Activated CD4-positive, alpha-beta memory T cell treated with anti-CD3 and anti-CD28 coated beads for 36 hours (primary cell): ENCODE data around the gene ACTR6. TPM values are rescaled to one million over a fixed set of nuclear protein-coding genes. Genes with fewer than 3 reads are reported as not detected.

Experiments
- CTCF ChIA-PET: fragments of 350-600 bp; sonication (Branson Sonifier 250); formaldehyde crosslinking; loops from one replicate; lab custom pipeline; 2021; ENCODE audit warnings: antibody characterized with exemption, inconsistent platforms; lab: Charles Lee
- POLR2A ChIA-PET: fragments of 350-600 bp; sonication (Branson Sonifier 250); formaldehyde crosslinking; loops from one replicate; lab custom pipeline; 2021; ENCODE audit warnings: antibody characterized with exemption; lab: Charles Lee
- DNase-seq: peaks from one replicate; pipeline ENCODE4 v3.0.0-alpha.2; 2020
- H3K27ac Mint-ChIP-seq: one replicate; pipeline ENCODE4 v1.8.0; 2021; ENCODE audit warnings: mixed read lengths
- H3K27me3 Mint-ChIP-seq: one replicate; pipeline ENCODE4 v1.8.0; 2021; ENCODE audit warnings: mixed read lengths
- H3K36me3 Mint-ChIP-seq: one replicate; pipeline ENCODE4 v1.8.0; 2021; ENCODE audit warnings: mixed read lengths
- H3K4me1 Mint-ChIP-seq: one replicate; pipeline ENCODE4 v1.8.0; 2021; ENCODE audit warnings: low read depth, mixed read lengths
- H3K4me3 Mint-ChIP-seq: one replicate; pipeline ENCODE4 v1.8.0; 2021; ENCODE audit warnings: mild to moderate bottlenecking, mixed read lengths
- H3K9me3 Mint-ChIP-seq: one replicate; pipeline ENCODE4 v1.8.0; 2021; ENCODE audit warnings: mixed read lengths
- intact Hi-C: fragments of 100-400 bp; cut with micrococcal nuclease; formaldehyde crosslinking; loops from one replicate; pipeline ENCODE4 v1.15.1; 2023
- total RNA-seq, 2 experiments: library from RNA; stranded (reverse); gene quantifications; one replicate each; pipeline ENCODE4 v1.2.3, GENCODE V29; 2021

Gene ACTR6
- 10 to 100 TPM; 58.3 to 60.3 TPM for total RNA-seq

DNA sequence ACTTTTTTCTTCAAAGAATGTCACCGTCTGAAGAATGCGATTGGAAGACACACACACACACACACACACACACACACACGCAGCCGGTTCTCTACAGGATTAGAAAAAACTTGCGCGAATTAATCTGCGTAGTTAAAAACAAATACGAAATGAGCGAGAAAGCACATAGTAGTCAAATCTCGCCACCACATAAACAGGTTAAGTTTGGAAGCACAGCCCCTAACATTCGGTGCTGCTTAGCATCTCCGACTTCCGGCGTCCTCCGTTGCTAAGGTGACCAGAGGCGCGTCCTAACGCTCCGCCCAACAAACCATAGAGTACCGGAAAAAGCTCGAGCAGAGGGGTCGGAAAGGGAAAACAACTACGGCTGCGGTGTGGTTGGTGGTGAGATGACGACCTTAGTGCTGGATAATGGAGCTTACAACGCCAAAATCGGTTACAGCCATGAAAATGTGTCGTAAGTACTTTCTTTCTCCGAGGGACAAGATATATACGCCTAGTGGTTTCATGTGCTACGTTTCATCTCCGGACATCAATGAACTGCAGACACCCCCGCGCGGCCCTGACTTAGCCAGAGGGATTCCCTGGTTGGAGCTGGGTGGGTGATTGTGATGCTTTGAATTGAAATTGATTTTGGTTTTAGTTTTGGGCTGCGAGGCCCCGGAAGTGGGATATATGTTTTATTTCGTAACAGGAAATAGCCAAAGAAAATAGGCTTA, at the start of gene ACTR6:
Gene ACTR6 (plus strand): TSS at position 353 of the 719 bp plus-strand sequence. CDS start 37 bp downstream, at position 390.
- intact Hi-C loops = loop anchor here (1.0 to 5.0 kb wide), 5 partner anchors 36 to 1683 kb away; partner anchors contain the start of genes DEPDC4, SCYL2 and TMPO

DNA sequence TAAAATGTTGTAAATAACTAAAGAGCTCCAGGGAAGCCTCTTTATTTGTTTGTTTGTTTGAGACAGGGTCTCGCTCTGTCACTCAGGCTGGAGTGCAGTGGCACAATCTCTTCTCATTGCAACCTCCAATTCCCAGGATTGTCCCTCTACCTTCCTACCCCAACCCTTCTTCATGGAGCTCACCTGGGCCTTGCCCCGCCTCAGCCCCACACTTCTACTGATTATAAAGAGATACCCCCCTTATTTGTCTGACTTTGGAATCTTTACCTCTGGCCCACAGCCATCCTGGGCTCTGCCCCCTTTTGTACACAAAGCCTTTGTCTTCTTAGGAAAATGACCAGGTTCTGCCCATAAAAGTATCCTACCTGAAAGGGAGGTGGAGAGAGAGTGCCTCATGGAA, 48.8 kb upstream of the ACTR6 start:
- POLR2A ChIA-PET = no interaction called here
- H3K9me3 Mint-ChIP-seq = no peaks in the 10 kb centered on the region
- no peaks in the 10 kb centered on the region for H3K36me3 Mint-ChIP-seq
- CTCF ChIA-PET = interaction anchor here (1.4 kb wide), 1 partner anchor 13 kb away, joined by 3 read pairs; no protein-coding TSS in a partner anchor
- no peak for DNase-seq
- peaks cover 4% of the 10 kb centered on the region for H3K4me1 Mint-ChIP-seq
- H3K27ac Mint-ChIP-seq = no peak overlapping the region
- H3K4me3 Mint-ChIP-seq = no peak overlapping the region
- no peaks in the 10 kb centered on the region for H3K27me3 Mint-ChIP-seq
- intact Hi-C loops = no loop called here

More for the DNA sequence above, at the start of gene ACTR6:
- Mint-ChIP-seq H3K4me1 (peaks cover 27% of the 10 kb centered on the region), H3K27me3 (no peaks in the 10 kb centered on the region), H3K27ac (peak within 1 kb of the TSS; percentile 99), H3K36me3 (peaks cover 7% of the 10 kb centered on the region), H3K4me3 (peak within 1 kb of the TSS; percentile 96), H3K9me3 (no peaks in the 10 kb centered on the region)
- CTCF ChIA-PET = interaction anchor here (0.5 to 1.8 kb wide), 5 partner anchors 35 to 66 kb away, joined by 4 to 8 read pairs (median 5); partner anchors contain the start of genes DEPDC4 and SCYL2
- POLR2A ChIA-PET = interaction anchor here (0.6 to 1.5 kb wide), 5 partner anchors 14 to 100 kb away, joined by 3 to 17 read pairs (median 3); partner anchors contain the start of genes DEPDC4 and SCYL2
- peak; percentile 98 for DNase-seq

DNA sequence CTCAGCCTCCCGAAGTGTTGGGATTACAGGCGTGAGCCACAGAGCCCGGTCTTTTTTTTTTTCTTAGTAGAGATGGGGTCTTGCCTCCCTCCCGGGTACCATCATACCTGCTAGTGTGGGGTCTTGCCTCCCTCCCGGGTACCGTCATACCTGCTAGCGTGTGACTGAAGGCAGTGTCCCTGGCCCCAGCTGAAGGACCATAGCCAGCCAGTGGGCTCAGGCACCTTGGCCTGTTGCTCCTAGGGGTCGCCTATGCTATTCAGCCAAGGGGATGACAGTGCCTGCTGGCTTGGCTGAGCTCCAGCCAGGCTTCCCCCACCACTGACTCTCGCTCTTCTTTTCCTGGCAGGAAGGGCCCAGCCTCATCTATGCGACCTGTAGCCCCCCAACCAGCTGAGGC, 47.5 kb upstream of the ACTR6 start:
- Mint-ChIP-seq H3K9me3 (no peaks in the 10 kb centered on the region), H3K4me1 (peaks cover 4% of the 10 kb centered on the region), H3K27me3 (no peaks in the 10 kb centered on the region), H3K36me3 (no peaks in the 10 kb centered on the region), H3K4me3 (no peak overlapping the region), H3K27ac (no peak overlapping the region)
- POLR2A ChIA-PET = no interaction called here
- intact Hi-C loops = no loop called here
- DNase-seq = no peak
- CTCF ChIA-PET = interaction anchor here (0.6 to 4.8 kb wide), 4 partner anchors 8 to 45 kb away, joined by 3 to 38 read pairs (median 4); no protein-coding TSS in a partner anchor

DNA sequence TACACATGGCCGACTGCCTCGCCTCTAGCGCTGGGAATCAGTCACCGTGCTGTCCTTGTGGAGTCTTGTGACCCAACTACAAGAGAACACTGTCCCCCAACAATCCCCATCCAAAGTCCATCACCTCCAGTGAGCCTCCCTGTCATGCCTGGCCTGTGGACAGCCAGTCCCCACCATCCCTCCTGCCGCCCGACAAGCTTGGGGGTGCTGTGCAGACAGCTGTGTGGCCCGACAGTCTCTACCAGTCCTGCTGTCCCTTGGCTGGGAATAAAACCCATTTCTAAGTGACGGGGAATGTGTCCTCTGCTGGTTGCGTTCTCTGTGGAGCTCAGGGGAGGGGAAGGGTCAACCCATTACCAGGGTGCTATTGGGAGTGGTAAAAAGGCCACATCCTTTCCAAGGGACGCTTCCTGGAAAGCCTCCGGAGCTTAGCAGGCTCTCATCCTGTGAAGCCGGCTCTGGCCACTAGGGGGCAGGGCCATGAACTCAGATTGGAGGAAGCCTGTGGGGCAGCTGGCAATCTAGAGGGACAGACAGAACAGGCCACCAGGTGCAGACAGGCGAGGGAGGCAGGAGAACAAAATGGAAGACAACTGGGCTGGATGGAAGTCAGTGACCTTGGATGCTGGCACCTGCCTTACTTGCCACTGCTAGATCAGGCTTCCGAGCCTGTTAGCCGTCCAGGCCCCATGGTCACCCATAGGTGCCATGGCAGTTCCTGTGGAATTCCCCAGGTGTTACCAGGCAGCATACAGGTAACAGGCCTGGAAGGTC, 46.0 kb upstream of the ACTR6 start:
- CTCF ChIA-PET = interaction anchor here (0.6 to 4.8 kb wide), 34 partner anchors 9 to 399 kb away, joined by 3 to 38 read pairs (median 4); partner anchors contain the start of genes ACTR6, DEPDC4 and SCYL2

DNA sequence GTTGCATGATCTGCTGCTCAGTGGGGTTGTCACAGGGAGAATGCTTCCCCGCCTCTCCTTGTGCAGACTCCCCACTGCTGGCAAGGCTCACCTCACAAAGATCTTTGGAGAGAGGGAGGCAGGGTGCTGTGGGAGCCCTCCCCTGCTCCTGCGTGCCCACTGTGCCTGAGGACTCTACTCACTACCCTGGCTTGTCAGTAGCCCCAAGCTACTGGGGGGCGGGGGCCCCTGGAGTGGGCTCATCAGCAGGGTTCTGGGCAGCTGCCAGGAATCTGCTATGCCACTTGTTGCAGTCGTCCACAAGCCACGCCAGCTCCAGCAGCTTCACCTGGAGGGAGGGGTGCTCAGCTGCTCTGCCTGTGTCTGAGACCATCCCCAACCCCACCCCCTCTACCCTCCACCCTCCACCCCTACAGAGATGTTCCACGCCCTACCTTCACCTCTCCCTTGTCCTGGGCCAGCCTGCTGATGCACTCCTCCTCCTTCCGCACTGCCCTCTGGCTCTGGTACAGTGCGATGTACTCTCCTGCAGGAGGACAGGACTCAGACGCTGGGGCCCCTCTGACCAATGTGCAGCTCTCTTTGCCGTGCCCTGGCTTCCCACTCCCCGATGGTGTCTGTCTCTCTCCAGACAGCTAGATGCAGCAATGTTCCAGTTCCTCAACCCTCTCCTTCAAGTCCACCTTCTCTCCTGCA, 43.7 kb upstream of the ACTR6 start:
- H3K27me3 Mint-ChIP-seq = no peaks in the 10 kb centered on the region
- ChIA-PET POLR2A (no interaction called here), CTCF (interaction anchor here (4.8 kb wide), 1 partner anchor 12 kb away, joined by 38 read pairs; no protein-coding TSS in a partner anchor)
- no peaks in the 10 kb centered on the region for H3K36me3 Mint-ChIP-seq
- H3K4me1 Mint-ChIP-seq = peaks cover 4% of the 10 kb centered on the region
- H3K9me3 Mint-ChIP-seq = no peaks in the 10 kb centered on the region
- no peak overlapping the region for H3K4me3 Mint-ChIP-seq
- no peak overlapping the region for H3K27ac Mint-ChIP-seq
- intact Hi-C loops = no loop called here
- DNase-seq = no peak

More for the DNA sequence above, 46.0 kb upstream of the ACTR6 start:
- Mint-ChIP-seq H3K4me1 (peaks cover 4% of the 10 kb centered on the region), H3K36me3 (no peaks in the 10 kb centered on the region), H3K4me3 (no peak overlapping the region), H3K27ac (no peak overlapping the region), H3K27me3 (no peaks in the 10 kb centered on the region), H3K9me3 (no peaks in the 10 kb centered on the region)
- POLR2A ChIA-PET = interaction anchor here (0.9 kb wide), 1 partner anchor 9 kb away, joined by 3 read pairs; no protein-coding TSS in a partner anchor
- intact Hi-C loops = loop anchor here (1.0 kb wide), 2 partner anchors 11 to 250 kb away; no protein-coding TSS in a partner anchor
- peak; percentile 83 for DNase-seq

DNA sequence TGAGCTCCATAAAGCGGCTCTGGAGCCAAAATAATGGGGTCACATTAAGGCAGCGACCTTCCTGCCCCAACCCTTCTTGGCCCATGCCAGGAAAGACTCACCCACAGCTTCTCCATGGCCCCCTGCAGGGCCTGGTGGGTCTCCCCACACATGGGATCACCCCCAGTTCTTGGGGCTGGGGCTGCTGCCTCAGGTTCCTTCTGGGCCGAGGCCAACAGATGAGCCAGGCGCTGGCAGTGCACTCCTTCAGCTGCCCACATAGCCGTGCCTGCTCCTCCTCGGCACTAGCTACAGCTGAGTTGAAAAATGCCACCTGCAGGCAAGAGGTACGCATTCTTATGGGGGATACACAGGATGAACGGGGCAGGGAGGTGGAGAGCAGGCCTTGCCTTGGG, 43.2 kb upstream of the ACTR6 start:
- H3K27ac Mint-ChIP-seq = no peak overlapping the region
- H3K36me3 Mint-ChIP-seq = no peaks in the 10 kb centered on the region
- no peak for DNase-seq
- no peaks in the 10 kb centered on the region for H3K9me3 Mint-ChIP-seq
- H3K4me1 Mint-ChIP-seq = peaks cover 4% of the 10 kb centered on the region
- H3K27me3 Mint-ChIP-seq = no peaks in the 10 kb centered on the region
- ChIA-PET POLR2A (no interaction called here), CTCF (no interaction called here)
- intact Hi-C loops = no loop called here
- no peak overlapping the region for H3K4me3 Mint-ChIP-seq

DNA sequence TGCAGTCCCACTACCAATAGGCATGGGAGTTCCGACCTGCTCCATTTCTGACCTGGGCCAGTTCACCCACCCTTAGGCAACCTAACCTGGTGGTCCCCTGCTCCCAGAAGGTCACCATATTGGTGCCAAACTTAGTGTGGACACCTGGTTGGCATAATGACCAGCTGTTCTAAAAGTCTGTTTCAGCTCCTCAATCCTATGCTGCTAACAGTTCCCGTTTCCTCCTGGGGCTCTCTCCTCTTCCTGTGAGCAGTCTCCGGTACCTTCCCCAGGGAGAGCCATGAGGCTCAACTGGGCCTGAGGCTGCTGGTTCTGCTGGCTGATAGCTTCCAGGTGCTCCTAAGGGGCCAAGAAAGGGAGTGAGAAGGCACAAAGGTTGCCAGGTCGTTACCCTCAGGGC, 42.1 kb upstream of the ACTR6 start:
- intact Hi-C loops = no loop called here
- Mint-ChIP-seq H3K9me3 (no peaks in the 10 kb centered on the region), H3K27ac (no peak overlapping the region), H3K4me1 (peaks cover 5% of the 10 kb centered on the region), H3K4me3 (no peak overlapping the region), H3K36me3 (no peaks in the 10 kb centered on the region), H3K27me3 (no peaks in the 10 kb centered on the region)
- CTCF ChIA-PET = interaction anchor here (1.1 kb wide), 1 partner anchor 34 kb away, joined by 3 read pairs; no protein-coding TSS in a partner anchor
- POLR2A ChIA-PET = no interaction called here
- no peak for DNase-seq

DNA sequence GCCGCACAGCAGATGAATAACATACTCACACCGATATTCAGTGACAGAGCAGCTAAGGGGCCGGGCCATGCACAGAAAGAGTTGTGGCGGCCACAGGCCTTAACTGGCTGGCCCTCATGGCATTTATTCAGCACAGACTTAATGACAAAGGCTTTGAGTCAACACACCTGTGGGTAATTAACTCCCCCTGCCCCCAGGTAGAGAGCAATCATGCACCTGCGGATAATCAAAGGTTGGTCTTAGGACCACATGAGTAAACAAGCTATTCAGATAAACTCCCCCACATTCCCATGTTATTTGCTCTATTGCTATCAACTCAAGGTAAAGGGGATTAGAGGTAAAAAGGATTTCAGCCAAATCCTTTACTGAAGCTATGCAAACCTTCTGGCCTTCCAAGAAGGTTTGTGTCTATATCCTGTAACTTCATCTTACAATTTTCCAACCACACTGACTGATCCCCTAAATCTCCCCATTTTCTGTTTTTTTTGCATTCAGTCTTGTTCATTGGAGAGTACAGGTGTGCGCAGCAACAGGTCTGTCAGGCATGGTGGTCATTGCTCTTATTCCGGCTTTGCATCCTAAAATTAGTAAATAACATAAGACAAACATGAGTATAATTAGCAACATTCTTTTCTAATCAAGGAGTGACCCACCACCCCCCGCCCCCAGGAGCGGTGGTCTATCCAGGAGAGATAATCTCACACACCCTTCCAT, 41.1 kb upstream of the ACTR6 start:
- H3K4me3 Mint-ChIP-seq = no peak overlapping the region
- CTCF ChIA-PET = interaction anchor here (1.1 kb wide), 1 partner anchor 33 kb away, joined by 3 read pairs; no protein-coding TSS in a partner anchor

DNA sequence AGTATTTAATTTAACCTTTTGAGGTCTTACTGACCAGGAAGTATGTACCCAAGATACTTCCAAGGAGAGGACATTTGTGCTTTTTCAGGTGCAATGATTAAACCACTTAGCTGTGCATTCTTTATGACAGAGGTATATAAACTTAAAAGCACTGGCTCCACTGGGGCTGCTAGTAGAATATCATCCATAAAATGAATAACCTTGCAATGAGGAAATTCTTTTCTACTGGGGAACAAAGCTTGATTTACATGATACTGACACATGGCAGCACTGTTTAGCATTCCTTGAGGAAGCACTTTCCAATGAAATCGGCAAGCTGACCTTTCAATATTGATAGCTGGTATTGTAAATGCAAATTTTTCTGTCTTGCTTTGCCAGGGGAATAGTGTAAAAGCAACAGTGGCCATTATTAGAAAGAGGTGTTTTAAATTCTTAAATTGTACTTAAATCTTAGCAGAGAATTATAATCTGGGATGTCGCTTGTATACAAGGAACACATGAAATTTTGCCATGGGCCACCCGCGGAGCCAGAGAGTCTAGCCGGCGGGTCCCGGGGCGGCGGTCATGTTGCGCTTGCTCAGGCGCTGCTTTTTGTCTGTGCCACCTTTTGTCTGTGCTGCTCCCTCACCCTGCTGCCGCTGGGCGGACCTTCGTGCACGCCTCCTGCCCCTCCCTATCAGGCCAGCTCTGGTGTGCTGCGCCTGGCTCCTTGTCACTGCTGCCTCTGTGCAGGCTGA, 37.0 kb upstream of the ACTR6 start:
- POLR2A ChIA-PET = interaction anchor here (0.9 kb wide), 1 partner anchor 9 kb away, joined by 3 read pairs; no protein-coding TSS in a partner anchor
- CTCF ChIA-PET = interaction anchor here (0.7 to 2.6 kb wide), 6 partner anchors 9 to 37 kb away, joined by 3 to 13 read pairs (median 4); partner anchors contain the start of gene ACTR6
- peak; percentile 83 for DNase-seq
- intact Hi-C loops = loop anchor here (1.0 kb wide), 1 partner anchor 37 kb away; the partner anchor contains the start of gene ACTR6
- Mint-ChIP-seq H3K36me3 (no peaks in the 10 kb centered on the region), H3K27ac (no peak overlapping the region), H3K27me3 (no peaks in the 10 kb centered on the region), H3K4me3 (peak overlapping the region; percentile 45), H3K9me3 (no peaks in the 10 kb centered on the region), H3K4me1 (peaks cover 7% of the 10 kb centered on the region)

More for the DNA sequence above, 41.1 kb upstream of the ACTR6 start:
- Mint-ChIP-seq H3K4me1 (peaks cover 11% of the 10 kb centered on the region), H3K9me3 (no peaks in the 10 kb centered on the region), H3K27me3 (no peaks in the 10 kb centered on the region), H3K27ac (no peak overlapping the region), H3K36me3 (no peaks in the 10 kb centered on the region)
- DNase-seq = no peak
- intact Hi-C loops = no loop called here
- POLR2A ChIA-PET = no interaction called here

DNA sequence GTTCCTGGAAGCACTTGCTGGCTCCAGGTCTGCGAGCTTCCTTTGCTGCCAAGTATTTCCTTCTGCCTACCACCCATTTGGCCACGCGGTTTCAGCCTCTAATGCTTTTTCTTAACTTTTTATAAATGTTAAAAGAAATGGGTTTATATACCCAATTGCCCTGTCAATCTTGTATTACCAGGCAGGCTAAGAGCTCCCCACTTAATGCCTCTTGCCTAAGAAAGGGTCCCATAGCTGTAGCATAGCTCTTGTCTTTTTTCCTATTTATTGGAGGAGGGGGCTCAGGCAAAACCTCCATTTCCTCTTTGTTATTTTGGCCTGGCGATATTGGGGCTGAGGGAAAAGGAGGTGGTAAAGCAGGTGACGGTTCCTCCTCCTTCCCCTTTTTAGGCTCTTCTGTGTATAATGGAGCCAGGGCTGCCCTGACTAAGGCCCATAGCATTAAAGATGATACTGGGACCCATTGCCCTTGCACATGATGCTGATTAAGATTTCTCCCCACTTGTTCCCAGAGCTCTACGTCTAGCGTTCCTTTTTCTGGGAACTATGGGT, 36.4 kb upstream of the ACTR6 start:
- POLR2A ChIA-PET = no interaction called here
- intact Hi-C loops = loop anchor here (1.0 kb wide), 1 partner anchor 36 kb away; the partner anchor contains the start of gene ACTR6
- H3K27ac Mint-ChIP-seq = no peak overlapping the region

More for the DNA sequence above, 36.4 kb upstream of the ACTR6 start:
- peak overlapping the region; percentile 45 for H3K4me3 Mint-ChIP-seq
- no peaks in the 10 kb centered on the region for H3K9me3 Mint-ChIP-seq
- peaks cover 7% of the 10 kb centered on the region for H3K4me1 Mint-ChIP-seq
- no peaks in the 10 kb centered on the region for H3K27me3 Mint-ChIP-seq
- DNase-seq = no peak
- no peaks in the 10 kb centered on the region for H3K36me3 Mint-ChIP-seq
- CTCF ChIA-PET = interaction anchor here (0.7 to 2.6 kb wide), 4 partner anchors 9 to 31 kb away, joined by 3 to 13 read pairs (median 3); no protein-coding TSS in a partner anchor
